Posterior cingulate gyrus (tissue), 11 donors: ENCODE measurements around the gene PAX5.
A peak's percentile ranks its signal among the peaks of the same experiment; 100 is the strongest.

Experiments
- DNase-seq, 10 donors: peaks; one replicate each; pipeline versions ENCODE4 v3.0.0 to v3.0.0-alpha.2; 2020 to 2021; ENCODE audit warnings: mixed read lengths in 3 of 10
- intact Hi-C: fragments of 100-400 bp; cut with DNase I; formaldehyde crosslinking; loops from one replicate; pipeline ENCODE4 v1.15.1; 2023

PAX5 gene

DNA sequence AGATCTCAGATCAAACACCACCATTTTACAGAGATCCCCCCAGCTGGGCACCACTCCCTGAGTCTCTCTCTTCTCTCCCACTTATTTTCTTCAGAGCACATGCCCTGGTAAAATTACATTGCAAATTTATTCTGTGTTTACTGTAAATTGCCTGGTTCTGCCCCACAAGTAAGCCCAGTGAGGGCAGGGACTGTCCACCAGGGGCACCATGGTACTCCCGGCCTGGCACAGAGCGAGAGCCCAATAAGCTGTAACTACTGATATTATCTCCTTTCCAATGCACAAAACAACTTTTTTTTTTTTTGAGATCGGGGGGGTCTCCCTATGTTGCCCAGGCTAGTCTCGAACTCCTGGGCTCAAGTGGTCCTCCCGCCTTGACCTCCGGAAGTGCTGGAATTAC is 123.0 kb downstream of the PAX5 start:
- intact Hi-C loops, result no loop called here
- peak in 1 of 10 donors; percentile 67 for DNase-seq

GRCh38 chr9:36906492-36906891 is 127.6 kb downstream of the PAX5 start:
- DNase-seq, result peak in 1 of 10 donors; percentile 25
- intact Hi-C loops, result no loop called here

DNA sequence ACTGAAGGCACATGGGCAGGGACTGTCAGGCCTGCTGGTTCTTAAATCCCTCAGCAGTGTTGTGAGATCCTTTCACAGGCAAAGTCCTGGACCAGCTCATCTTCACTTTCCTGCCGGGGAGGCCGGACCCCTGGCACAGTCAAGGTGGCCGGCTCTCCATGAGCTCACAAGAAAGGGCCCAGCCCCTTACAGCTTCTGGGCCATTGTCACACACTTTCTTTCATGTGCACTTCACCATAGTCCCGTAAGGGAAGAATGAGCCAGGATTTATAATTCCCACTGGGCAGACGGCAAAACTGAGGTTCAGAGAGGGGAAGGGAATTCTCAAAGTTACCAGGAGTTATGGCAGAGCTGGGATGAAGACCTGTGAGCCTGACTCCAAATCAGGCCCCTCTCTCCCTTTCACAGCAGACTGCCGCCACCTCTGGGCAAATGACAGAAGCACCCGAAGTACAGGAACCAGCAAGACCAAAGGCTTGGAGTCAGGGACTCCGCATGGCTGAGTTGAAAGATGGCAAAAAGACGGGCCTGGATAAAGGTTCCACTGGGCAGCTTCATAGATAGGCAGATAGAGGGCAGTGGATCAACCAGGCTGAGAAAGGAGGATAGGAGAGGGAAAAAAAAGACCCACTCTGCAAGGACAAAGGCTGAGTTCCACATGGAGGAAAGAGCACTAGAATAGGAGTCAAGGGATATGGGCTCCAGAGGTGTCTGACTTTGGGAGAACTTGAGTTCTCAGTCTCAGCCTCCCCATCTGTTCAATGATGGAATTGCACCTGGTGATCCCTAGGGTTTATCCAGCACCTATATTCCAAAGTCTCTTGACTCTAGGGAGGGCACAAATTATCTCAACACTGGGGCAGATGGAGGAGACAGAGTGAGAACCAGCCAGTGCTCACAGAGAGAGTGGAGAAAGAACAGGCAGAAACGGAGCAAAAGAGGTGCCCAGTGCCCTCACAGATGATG is 128.7 kb downstream of the PAX5 start:
- intact Hi-C loops, result no loop called here
- DNase-seq, result peak in 1 of 10 donors; percentile 34

- no peak for DNase-seq
These were observed 130.3 kb downstream of the PAX5 start for GRCh38 chr9:36903541-36904435.

DNA sequence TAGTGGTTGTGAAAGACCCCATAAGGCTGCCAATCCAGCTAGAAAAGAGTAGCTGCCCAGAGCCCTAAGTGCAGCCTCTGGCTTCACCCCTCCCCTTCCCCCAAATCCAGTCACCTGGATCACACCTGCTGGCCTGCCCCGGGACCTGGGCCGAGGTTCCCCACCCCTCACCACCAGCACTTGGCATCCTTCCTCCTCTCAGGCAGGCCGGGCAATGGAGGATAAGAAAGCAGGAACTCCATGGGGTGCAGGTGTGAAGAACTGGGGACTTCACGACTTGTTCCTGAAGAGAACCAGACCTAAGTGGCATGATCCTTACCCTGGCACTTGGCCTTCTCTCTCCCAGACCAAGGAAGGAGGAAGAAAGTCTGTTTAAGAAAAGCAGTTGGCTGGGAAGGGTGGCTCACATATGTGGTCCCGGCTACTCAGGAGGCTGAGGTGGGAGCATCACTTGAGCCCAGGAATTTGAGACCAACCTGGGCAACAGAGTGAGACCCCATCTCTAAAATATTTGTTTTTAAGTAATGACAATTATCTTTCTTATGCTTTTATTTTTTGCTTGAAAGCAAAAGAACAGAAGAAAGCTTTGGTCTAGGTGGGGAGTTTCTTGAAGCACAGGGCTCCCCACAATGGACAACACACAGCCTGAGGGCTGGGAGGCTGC is 131.1 kb downstream of the PAX5 start:
- DNase-seq, result no peak
- intact Hi-C loops, result no loop called here

More at GRCh38 chr9:36903541-36904435, 130.3 kb downstream of the PAX5 start:
- intact Hi-C loops, result no loop called here

DNA sequence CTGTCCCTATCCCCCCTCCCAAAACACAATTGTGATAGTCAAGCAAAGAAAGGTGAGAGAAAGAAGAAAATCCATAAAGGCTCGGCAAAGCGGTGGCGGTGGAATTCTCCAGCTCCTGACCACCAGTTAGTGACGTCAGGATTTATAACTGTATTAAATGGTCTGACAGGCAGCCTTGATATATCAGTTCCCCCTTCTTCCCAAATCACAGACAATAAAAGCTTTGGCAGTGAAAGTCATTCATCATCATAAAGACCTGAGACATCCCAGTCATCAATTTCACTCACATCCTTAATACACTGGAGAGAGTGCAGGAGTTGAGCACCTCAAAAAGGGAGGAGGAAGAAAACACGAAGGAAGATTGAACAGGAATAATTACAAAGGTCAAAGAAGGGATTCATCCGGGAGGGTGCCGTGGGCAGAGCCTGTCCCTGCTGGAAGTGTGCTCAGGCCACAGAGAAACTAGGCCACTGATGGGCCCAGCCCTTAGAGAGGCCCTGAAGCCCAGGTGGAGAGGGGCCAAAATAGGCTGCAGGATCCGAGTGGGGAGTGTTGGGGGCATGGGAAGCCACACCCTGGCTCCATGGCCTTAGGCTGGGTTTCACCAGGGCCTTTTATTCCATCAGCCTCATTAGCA is 131.9 kb downstream of the PAX5 start:
- intact Hi-C loops, result no loop called here
- no peak for DNase-seq

GRCh38 chr9:36901528-36901927 is 132.5 kb downstream of the PAX5 start:
- no peak for DNase-seq
- intact Hi-C loops, result no loop called here

GRCh38 chr9:36900856-36901220 is 133.2 kb downstream of the PAX5 start:
- DNase-seq, result peak in 1 of 10 donors; percentile 52
- intact Hi-C loops, result no loop called here

GRCh38 chr9:36900136-36900855 is 133.8 kb downstream of the PAX5 start:
- peak in 1 of 10 donors; percentile 26 for DNase-seq
- intact Hi-C loops, result no loop called here

GRCh38 chr9:36899406-36899805 is 134.7 kb downstream of the PAX5 start:
- intact Hi-C loops, result no loop called here
- peak in 1 of 10 donors; percentile 26 for DNase-seq

DNA sequence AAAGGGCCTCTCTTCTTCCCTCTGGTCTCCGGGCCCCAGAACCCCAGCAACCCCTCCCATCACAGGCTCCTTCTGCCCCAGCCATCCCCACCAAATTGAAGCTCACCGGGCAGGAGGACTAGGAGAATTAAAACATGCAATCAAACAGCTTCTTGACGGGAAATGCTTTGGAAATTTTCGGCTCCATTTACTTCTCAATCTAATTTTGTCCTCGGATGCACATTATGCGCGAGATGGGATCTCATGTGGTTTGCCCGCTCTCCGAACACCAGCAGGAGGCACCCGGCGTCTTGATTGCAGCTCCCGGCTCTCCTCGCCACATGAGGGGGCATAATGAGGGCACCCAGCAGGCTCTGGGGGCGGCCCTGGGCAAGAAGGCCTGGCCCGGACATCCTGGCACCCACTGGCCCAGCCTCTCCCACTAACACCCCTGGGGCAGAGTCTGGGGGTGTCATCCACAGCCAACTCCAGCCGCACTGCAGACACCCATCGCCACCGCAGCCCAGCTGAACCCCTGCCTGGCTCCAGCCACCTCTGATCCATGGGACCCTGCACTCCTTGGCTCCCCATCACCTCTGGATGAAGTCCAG is 135.5 kb downstream of the PAX5 start:
- intact Hi-C loops, result no loop called here
- DNase-seq, result peak in 1 of 10 donors; percentile 73

DNA sequence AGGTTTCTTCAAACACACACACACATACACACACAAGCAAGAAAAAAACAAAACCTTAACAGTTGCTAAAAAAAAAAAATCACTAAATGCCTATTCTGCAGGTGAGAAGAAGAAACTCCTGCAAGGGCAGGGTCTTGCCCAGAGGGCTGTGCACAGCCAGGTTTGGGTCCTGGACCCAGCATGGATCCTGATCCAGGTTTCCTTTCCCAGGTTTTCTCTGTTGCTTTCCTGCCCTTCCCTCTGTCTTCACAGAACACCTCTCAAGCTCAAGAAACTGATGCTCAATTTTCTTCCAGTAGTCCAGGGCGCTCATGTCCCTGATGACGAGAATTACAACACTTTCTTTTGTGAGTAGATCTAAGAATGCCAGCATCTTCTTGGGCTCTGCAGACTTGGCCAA is 136.6 kb downstream of the PAX5 start:
- intact Hi-C loops, result no loop called here
- DNase-seq, result no peak

- intact Hi-C loops, result no loop called here
- DNase-seq, result no peak
These were observed 137.0 kb downstream of the PAX5 start for GRCh38 chr9:36897019-36897418.

DNA sequence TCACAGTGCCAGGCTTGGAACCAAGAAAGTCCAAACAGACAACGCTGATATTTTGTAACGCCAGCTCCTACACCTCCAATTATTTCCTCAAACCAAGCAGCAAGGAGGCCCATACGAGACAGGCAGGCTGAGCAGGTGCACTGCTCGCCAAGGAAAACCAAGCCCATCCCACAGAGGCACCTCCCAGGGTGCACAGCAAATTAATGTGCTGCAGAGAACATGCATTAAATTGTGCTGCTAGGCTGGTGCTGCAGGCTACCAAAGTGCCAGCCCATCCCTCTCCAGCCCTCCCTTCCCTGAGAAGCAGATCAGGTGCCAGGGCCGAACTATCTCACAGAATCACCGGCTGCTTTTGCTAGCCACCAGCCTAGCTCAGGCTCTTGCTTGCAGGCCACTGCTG is 137.8 kb downstream of the PAX5 start:
- DNase-seq, result no peak
- intact Hi-C loops, result no loop called here

DNA sequence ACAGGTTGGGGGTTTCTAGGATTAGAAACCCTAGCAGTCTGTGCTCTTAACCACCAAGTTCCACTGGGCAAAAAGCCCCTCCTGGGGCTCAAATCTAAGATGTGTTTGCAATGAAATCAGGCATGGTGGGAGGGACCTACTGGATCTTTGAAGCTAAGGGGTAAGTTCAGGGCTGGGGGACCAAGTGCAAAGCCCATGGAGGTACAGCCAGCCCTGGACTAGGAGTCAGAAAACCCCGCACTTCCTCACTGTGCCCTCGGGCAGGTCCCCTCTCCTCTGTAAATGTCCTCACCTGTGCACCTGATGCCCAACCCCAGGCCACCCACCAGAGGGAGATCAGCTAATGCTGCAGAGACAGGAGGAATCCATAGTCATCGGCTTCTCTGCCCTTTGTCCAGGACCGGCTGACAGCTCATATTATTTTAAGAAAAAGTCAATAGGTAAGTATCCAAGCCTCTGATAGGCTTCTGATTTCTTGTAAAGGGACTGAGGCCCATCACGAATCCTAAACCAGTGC is 138.3 kb downstream of the PAX5 start:
- no peak for DNase-seq
- intact Hi-C loops, result no loop called here

GRCh38 chr9:36894695-36895310 is 139.3 kb downstream of the PAX5 start:
- intact Hi-C loops, result no loop called here
- DNase-seq, result peak in 2 of 10 donors; percentile 55 to 59

DNA sequence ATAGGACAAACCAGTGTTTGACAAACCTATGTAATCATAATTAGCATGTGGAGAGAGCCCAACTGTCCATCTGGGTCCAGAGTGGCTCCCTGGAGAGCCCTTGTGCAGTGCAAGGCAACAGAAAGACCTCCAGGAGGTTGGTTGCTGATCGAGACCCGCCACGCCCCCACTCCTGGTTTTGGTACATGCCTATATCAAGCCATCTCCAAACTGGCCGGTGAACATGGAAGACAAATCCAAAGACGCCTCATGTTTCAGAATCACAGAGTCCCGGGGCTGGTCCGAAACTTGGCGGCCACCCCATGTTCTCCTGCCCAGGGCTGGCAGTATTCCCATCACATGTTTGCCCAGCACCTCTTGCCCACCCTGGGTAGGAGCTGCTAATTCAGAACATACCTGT is 140.2 kb downstream of the PAX5 start:
- peak in 2 of 10 donors; percentile 2 to 47 for DNase-seq
- intact Hi-C loops, result no loop called here

GRCh38 chr9:36893184-36893583 is 140.9 kb downstream of the PAX5 start:
- intact Hi-C loops, result no loop called here
- peak in 5 of 10 donors; percentile 8 to 89 (median 42) for DNase-seq
